GM19043 (cell line): ENCODE measurements around the gene GEMIN7.

ENCODE experiments used
- ATAC-seq: cut with Tn5 transposase; IDR thresholded peaks from one replicate; pipeline ENCODE4 v1.9.1; 2021; ENCODE audit warnings: low read depth; ENCODE audit not compliant: unreplicated experiment

GEMIN7 gene

GRCh38 chr19:45125360-45125759 lies 46.3 kb downstream of the GEMIN7 start:
- ATAC-seq = no peak

GRCh38 chr19:45125975-45126493 lies 47.0 kb downstream of the GEMIN7 start:
- no peak for ATAC-seq

GRCh38 chr19:45126654-45127053 lies 47.6 kb downstream of the GEMIN7 start:
- ATAC-seq = no peak

DNA sequence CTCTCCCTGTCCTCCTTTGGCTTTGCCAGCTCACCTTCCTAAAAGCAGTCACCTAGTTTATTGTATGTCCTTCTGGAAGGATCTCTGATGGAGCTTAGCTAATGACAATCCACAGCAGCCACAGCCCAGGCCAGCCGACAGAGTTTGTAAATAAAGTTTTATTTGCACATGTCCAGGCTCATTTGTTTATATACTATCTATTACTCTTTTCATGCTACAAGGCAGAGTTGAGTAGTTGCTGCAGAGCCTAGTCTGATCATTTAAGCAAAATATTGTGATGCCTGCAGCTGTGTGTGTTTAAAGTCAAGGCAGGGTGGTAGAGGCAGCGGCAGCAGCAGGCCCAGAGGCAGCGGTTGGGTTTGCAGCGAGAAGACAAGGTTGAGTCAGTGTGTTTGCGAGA lies 49.1 kb downstream of the GEMIN7 start:
- no peak for ATAC-seq

DNA sequence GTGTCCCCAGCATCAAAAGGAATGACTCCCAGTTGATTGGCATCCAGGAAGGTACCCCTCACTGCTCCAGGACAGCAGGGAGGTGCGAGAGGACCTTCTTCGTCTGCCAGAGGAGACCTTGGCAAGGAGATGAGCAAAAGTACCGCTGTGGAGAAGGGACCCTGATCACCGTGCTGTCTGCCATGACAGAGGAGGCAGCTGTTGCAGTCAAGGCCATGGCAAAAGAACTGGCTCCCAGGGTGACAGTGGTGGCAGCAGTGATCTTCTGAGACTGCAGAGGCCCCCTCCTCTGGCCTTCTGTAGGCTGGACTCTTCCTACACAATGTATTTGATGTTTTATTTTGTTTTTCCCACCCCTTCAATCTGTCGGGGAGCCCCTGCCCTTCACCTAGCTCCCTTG lies 49.7 kb downstream of the GEMIN7 start:
- no peak for ATAC-seq

- ATAC-seq = no peak
Measured at GRCh38 chr19:45130236-45130635, 51.2 kb downstream of the GEMIN7 start.

- ATAC-seq = no peak
Measured at GRCh38 chr19:45130888-45131615, 52.0 kb downstream of the GEMIN7 start.

DNA sequence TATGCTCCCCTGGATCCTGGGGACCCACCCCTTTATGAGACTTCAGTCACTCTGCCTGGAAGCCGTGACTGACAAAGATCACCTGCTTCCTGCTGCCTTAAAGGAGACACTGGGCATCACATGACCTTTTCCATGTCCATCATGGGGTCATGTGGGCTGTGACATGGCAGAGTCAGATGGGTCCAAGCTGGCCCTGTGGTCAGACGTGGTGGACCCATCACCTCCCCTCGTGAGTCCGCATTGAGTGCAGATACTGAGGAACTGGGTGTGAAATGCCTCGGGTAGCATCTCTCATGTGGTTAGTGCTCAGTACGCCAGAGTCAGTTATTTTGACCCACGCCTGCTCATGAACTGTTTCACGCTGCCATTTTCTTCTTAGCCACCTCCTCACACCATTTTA lies 54.6 kb downstream of the GEMIN7 start:
- ATAC-seq = no peak

GRCh38 chr19:45135176-45135885 lies 56.3 kb downstream of the GEMIN7 start:
- ATAC-seq = no peak

DNA sequence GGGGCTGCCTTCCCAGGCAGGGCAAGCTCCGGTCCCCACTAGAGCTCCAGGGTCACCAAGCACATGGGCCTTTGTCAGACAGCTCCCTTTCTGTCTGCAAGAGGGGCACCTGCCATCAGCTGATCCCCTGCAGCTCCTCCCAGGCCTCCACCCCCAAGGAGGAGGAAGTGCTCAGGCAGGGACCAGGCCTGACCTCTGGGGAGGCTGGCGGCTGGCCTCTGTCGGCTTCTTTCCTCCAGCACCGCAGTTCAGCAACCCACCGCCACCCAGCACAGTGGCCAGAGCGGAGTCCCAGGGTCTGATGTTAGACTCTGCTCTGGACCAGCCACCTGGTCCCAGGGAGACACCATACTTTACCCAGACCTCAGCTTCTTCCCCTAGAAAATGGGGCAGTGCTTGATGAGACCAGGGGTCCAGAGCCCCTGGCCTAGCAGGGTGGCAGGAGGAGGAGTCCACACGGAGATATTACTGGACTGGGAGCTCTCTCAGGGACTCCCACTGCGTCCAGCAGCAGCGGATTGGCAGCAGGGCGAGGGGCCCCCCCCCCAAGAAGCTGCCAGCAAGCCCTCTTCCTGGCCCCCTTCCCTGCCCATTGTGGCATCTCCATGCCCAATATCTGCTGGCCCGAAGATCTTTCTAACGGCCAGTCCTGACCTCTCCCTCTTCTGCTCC lies 57.6 kb downstream of the GEMIN7 start:
- ATAC-seq = no peak

- ATAC-seq = peak; percentile 67
Measured at GRCh38 chr19:45137179-45137761, 58.2 kb downstream of the GEMIN7 start.

GRCh38 chr19:45138303-45138751 lies 59.3 kb downstream of the GEMIN7 start:
- ATAC-seq = no peak

DNA sequence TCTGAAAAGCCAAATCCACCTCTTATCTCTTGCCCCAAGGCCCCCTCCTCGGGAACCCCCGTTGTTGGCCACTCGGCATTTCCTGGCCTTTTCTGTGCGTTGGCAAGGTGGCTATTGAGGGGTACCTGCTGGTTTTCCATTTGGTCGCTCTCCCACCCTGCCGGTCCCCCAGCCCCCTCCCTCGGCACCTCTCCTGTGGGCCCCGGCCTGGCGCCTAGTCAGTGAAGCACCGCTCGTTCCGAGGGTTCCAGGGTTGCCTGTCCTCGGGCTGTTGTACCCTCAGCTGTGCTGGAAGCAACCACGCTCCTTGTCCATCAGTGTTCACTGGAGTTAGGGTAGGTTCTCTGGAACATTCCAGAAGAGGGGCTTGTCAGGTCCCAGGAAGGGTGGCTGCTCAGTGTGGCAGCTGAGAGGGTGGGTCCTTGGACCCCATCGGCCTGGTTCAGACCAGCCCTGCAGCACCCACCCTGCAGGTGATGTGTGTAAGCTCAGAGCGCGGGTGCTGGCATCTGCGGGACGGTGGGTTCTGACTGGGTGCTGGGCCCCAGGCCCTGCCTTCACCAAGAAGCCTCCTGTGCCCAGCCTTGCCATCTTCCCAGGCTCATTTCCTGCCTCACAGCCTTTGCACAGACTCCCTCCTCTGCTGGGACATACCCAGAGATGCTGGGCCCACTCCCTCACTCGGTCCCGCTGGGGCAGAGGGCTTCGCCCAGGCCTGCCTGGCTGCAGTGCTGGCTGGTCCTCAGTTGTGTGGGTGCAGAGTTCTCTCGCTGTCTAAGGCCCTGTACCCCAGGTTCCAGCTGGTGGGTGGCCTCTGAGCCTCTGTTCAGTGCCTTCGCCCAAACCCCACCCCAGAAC lies 60.5 kb downstream of the GEMIN7 start:
- ATAC-seq = no peak

- ATAC-seq = no peak
Measured at GRCh38 chr19:45140144-45140503, 61.1 kb downstream of the GEMIN7 start.

DNA sequence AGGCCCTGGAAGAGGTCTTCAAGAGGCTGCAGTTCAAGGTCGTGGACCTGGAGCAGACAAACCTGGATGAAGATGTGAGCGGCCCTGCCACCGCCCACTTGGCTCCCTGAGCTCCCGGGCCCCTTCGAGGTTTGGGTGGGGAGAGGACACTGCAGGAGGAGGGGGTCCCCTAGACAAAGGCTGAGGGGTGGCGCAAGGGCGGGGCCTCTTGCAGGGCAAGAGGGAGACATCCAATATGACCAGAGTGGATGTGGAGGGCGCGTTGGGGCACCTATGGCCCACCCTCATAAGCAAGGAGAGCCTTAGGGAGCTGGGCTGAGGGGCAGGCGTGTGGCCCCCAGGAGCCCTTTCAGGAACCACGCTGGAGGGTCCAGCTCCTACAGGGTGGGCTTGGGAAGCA lies 61.5 kb downstream of the GEMIN7 start:
- no peak for ATAC-seq
